Right lobe of liver (tissue), 4 donors: ENCODE measurements around the gene LRIT2.

Experiments
- CTCF ChIP-seq, 4 donors: fragments of 200-600 bp in 3 of 4; fragments of 450-650 bp in 1 of 4; IDR thresholded peaks; one replicate each; pipeline versions ENCODE4 v1.5.1 to v1.8.0; 2016 to 2022; ENCODE audit warnings: antibody characterized with exemption in 4 of 4, mild to moderate bottlenecking in 2 of 4
- POLR2A ChIP-seq: fragments of 450-650 bp; IDR thresholded peaks from one replicate; pipeline ENCODE4 v1.6.1; 2017; ENCODE audit warnings: antibody characterized with exemption, mild to moderate bottlenecking
- donor health status: DM: no; HTN: no; CAD: no.
- donor health status: DM: no; HTN: no; CAD: no.
- donor health status: DM: no; HTN: yes; CAD: no.

- no peak for TF ChIP-seq CTCF (IDR thresholded peaks at IDR 0.05)
- no peak for TF ChIP-seq POLR2A
Observed at GRCh38 chr10:84270708-84271107, 45.4 kb upstream of the LRIT2 start.
